GM19043 (cell line): ENCODE measurements around the gene SUSD1.
A peak's percentile ranks its signal among the peaks of the same experiment; 100 is the strongest.

Experiments
- ATAC-seq: cut with Tn5 transposase; IDR thresholded peaks from one replicate; pipeline ENCODE4 v1.9.1; 2021; ENCODE audit warnings: low read depth; ENCODE audit not compliant: unreplicated experiment

The SUSD1 gene

GRCh38 chr9:112020680-112021596, 154.2 kb downstream of the SUSD1 start:
- ATAC-seq, result peak; percentile 52

- no peak for ATAC-seq
Observed at GRCh38 chr9:112017878-112018277, 157.2 kb downstream of the SUSD1 start.

- ATAC-seq, result no peak
Observed at GRCh38 chr9:112015736-112016135, 159.4 kb downstream of the SUSD1 start.

GRCh38 chr9:112015149-112015548, 159.9 kb downstream of the SUSD1 start:
- no peak for ATAC-seq

- no peak for ATAC-seq
Observed at GRCh38 chr9:112013266-112013665, 161.8 kb downstream of the SUSD1 start.

GRCh38 chr9:112012026-112012902, 162.8 kb downstream of the SUSD1 start:
- peak; percentile 78 for ATAC-seq

GRCh38 chr9:112011051-112011620, 164.0 kb downstream of the SUSD1 start:
- no peak for ATAC-seq

- no peak for ATAC-seq
Observed at GRCh38 chr9:112010537-112010936, 164.6 kb downstream of the SUSD1 start.

- ATAC-seq, result no peak
Observed at GRCh38 chr9:112009656-112010055, 165.4 kb downstream of the SUSD1 start.

GRCh38 chr9:112007575-112008240, 167.4 kb downstream of the SUSD1 start:
- ATAC-seq, result no peak

GRCh38 chr9:112006361-112007020, 168.6 kb downstream of the SUSD1 start:
- no peak for ATAC-seq

GRCh38 chr9:112005939-112006338, 169.2 kb downstream of the SUSD1 start:
- ATAC-seq, result no peak

- no peak for ATAC-seq
Observed at GRCh38 chr9:112003538-112003937, 171.6 kb downstream of the SUSD1 start.

- ATAC-seq, result no peak
Observed at GRCh38 chr9:112002847-112003457, 172.1 kb downstream of the SUSD1 start.

GRCh38 chr9:112002131-112002846, 172.8 kb downstream of the SUSD1 start:
- no peak for ATAC-seq

- ATAC-seq, result no peak
Observed at GRCh38 chr9:112000743-112001142, 174.4 kb downstream of the SUSD1 start.

GRCh38 chr9:111999319-111999718, 175.8 kb downstream of the SUSD1 start:
- no peak for ATAC-seq

GRCh38 chr9:111997831-111998230, 177.3 kb downstream of the SUSD1 start:
- no peak for ATAC-seq
